Measurements from ENCODE around the gene RPL18A. TPM values are rescaled to one million over a fixed set of nuclear protein-coding genes. Genes with fewer than 3 reads are reported as not detected.
"Not testable (repeated sequence)": the region's sequence is repeated elsewhere in the genome, so short reads cannot be mapped to it uniquely, and the experiment has no call there.

The RPL18A gene
- polyA plus RNA-seq, 1 of the 3 experiments (the other 2 are of a cell fraction) = 2,695 TPM

GRCh38 chr19:17886515-17886914 is 26.8 kb downstream of the RPL18A start:
- Histone ChIP-seq H3K79me2 (ENCODE audit: insufficient read depth) (no peaks in the 10 kb centered on the region), H2AFZ (ENCODE audit: low read depth) (no peak overlapping the region), H3K27ac (ENCODE audit: low read depth in 2 of 2, low read length in 1 of 2) (no peak overlapping the region), H3K27me3 (ENCODE audit: insufficient read depth) (peaks cover 8% of the 10 kb centered on the region; the same call in 1 of the 2 replicates), H3K36me3 (replicated peaks in 1 of 2; ENCODE audit: control insufficient read depth in 1 of 2, insufficient read depth in 2 of 2, low read length in 1 of 2) (no peaks in the 10 kb centered on the region), H3K9me3 (no peaks in the 10 kb centered on the region), H3K9me2 (no peaks in the 10 kb centered on the region), H3F3A (replicated peaks; ENCODE audit: insufficient read depth) (no peaks in the 10 kb centered on the region), H3K9ac (no peak overlapping the region), H3K4me2 (no peak overlapping the region), H3K4me1 (ENCODE audit: control insufficient read depth in 1 of 2, insufficient read depth in 2 of 2, low read depth in 1 of 2, low read length in 1 of 2) (no peaks in the 10 kb centered on the region), H4K20me1 (ENCODE audit: insufficient read depth) (no peaks in the 10 kb centered on the region), H3K4me3 (ENCODE audit: low read depth in 2 of 2, low read length in 1 of 2) (no peak overlapping the region)
- no peak for DNase-seq
- CTCF ChIA-PET = interaction anchor here (0.6 kb wide), 1 partner anchor 46 kb away, joined by 3 read pairs; the partner anchor contains the start of gene CCDC124
- TF ChIP-seq IRF3 (IDR thresholded peaks at IDR 0.05; ENCODE audit: low read depth, low read length) (no peak), YY1 (IDR thresholded peaks at IDR 0.05; ENCODE audit: low read depth) (no peak), MXI1 (IDR thresholded peaks at IDR 0.05; ENCODE audit: low read depth, low read length) (no peak), REST (IDR thresholded peaks at IDR 0.05; ENCODE audit: low read depth, low read length) (no peak), NFIC (IDR thresholded peaks at IDR 0.05; ENCODE audit: borderline replicate concordance) (no peak), JUND (IDR thresholded peaks at IDR 0.05) (no peak), SIN3A (IDR thresholded peaks at IDR 0.05; ENCODE audit: borderline replicate concordance, low read depth, low read length) (no peak), USF2 (IDR thresholded peaks at IDR 0.05; ENCODE audit: borderline replicate concordance, low read depth, low read length) (no peak), EP300 (IDR thresholded peaks at IDR 0.05; ENCODE audit: borderline replicate concordance in 1 of 2, low read depth in 1 of 2, low read length in 1 of 2) (no peak), CTCF (IDR thresholded peaks at IDR 0.05) (no peak), TAF1 (IDR thresholded peaks at IDR 0.05; ENCODE audit: borderline replicate concordance, low read depth, low read length) (no peak)
- 42% methylated on average over 7 of the region's 7 CpGs for WGBS (ENCODE audit: low lambda C conversion rate)
- POLR2A ChIA-PET = no interaction called here

GRCh38 chr19:17887221-17887620 is 27.5 kb downstream of the RPL18A start:
- POLR2A ChIA-PET; H3F3A ChIP-seq (replicated peaks; ENCODE audit: insufficient read depth); H3K27ac ChIP-seq (ENCODE audit: low read depth in 2 of 2, low read length in 1 of 2); H2AFZ ChIP-seq (ENCODE audit: low read depth); H3K4me2 ChIP-seq; H3K9ac ChIP-seq; H3K27me3 ChIP-seq (ENCODE audit: insufficient read depth); H4K20me1 ChIP-seq (ENCODE audit: insufficient read depth); H3K36me3 ChIP-seq (replicated peaks in 1 of 2; ENCODE audit: control insufficient read depth in 1 of 2, insufficient read depth in 2 of 2, low read length in 1 of 2); H3K9me3 ChIP-seq; DNase-seq; H3K4me1 ChIP-seq (ENCODE audit: control insufficient read depth in 1 of 2, insufficient read depth in 2 of 2, low read depth in 1 of 2, low read length in 1 of 2); H3K4me3 ChIP-seq (ENCODE audit: low read depth in 2 of 2, low read length in 1 of 2); H3K9me2 ChIP-seq; H3K79me2 ChIP-seq (ENCODE audit: insufficient read depth); CTCF ChIA-PET: not testable (repeated sequence)
- 34% methylated on average over 4 of the region's 4 CpGs for WGBS (ENCODE audit: low lambda C conversion rate)

All from SK-N-SH (cell line).